HFF-Myc (cell line): Measurements from ENCODE around the gene EIF4G3.
A peak's percentile ranks its signal among the peaks of the same experiment; 100 is the strongest.
"Not testable (repeated sequence)": the region's sequence is repeated elsewhere in the genome, so short reads cannot be mapped to it uniquely, and the experiment has no call there.

ENCODE experiments used
- DNase-seq: peaks from one replicate; pipeline ENCODE4 v3.0.0-alpha.2; 2011; ENCODE audit warnings: low read depth; ENCODE audit errors: extremely low read depth
- H3K4me3 ChIP-seq: replicated peaks from 2 replicates; pipeline ENCODE4 v1.5.1; 2011; ENCODE audit warnings: low read depth, mild to moderate bottlenecking, control low read depth, low read length
- TF ChIP-seq, protein P1 (sequence below): IDR thresholded peaks from 2 replicates; pipeline ENCODE4 v1.5.1; 2012; ENCODE audit warnings: mild to moderate bottlenecking, low read depth, low read length, control low read depth; ENCODE audit errors: missing control alignments

Gene EIF4G3

DNA sequence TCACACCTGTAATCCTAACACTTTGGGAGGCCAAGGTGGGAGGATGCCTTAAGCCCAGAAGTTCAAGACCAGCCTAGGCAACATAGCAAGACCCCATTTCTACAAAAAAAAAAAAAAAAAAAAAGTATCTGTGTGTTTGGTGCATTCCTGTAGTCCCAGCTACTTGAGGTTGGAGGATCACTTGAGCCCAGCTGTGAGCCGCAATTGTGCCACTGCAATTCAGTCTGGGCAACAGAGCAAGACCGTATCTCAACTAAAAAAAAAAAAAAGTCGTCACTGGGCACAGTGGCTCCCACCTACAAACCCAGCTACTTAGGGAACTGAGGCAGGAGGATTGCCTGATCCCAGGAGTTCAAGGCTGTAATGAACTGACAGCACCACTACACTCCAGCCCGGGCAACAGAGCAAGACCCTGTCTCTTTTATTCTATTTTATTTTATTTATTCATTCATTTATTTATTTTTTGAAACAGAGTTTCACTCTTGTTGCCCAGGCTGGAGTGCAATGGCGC lies 8.6 kb upstream of the EIF4G3 start:
- H3K4me3 ChIP-seq: no peak overlapping the region
- TF ChIP-seq, protein P1, sequence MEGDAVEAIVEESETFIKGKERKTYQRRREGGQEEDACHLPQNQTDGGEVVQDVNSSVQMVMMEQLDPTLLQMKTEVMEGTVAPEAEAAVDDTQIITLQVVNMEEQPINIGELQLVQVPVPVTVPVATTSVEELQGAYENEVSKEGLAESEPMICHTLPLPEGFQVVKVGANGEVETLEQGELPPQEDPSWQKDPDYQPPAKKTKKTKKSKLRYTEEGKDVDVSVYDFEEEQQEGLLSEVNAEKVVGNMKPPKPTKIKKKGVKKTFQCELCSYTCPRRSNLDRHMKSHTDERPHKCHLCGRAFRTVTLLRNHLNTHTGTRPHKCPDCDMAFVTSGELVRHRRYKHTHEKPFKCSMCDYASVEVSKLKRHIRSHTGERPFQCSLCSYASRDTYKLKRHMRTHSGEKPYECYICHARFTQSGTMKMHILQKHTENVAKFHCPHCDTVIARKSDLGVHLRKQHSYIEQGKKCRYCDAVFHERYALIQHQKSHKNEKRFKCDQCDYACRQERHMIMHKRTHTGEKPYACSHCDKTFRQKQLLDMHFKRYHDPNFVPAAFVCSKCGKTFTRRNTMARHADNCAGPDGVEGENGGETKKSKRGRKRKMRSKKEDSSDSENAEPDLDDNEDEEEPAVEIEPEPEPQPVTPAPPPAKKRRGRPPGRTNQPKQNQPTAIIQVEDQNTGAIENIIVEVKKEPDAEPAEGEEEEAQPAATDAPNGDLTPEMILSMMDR: no peak
- no peak for DNase-seq

DNA sequence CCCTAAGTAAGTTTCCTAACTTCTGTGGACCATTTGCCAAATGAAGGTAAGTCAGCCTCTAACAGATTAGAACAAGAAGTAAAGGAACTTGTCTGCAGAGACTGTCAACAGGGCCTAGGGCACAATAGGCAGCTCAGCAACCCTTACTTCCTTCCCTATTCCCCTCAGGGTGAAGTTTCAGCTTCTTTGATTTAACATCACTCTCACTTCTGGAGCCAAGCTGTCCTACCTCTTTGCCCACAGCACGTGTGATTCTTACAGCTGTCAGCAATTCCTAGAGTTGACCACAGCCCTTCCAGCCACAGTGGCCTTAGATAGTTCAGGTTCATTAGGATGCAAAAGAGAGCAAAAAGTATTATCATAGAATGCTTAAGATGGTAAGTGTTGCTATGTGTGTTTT lies 7.6 kb upstream of the EIF4G3 start:
- no peak for DNase-seq
- TF ChIP-seq, protein P1: no peak
- no peak overlapping the region for H3K4me3 ChIP-seq

DNA sequence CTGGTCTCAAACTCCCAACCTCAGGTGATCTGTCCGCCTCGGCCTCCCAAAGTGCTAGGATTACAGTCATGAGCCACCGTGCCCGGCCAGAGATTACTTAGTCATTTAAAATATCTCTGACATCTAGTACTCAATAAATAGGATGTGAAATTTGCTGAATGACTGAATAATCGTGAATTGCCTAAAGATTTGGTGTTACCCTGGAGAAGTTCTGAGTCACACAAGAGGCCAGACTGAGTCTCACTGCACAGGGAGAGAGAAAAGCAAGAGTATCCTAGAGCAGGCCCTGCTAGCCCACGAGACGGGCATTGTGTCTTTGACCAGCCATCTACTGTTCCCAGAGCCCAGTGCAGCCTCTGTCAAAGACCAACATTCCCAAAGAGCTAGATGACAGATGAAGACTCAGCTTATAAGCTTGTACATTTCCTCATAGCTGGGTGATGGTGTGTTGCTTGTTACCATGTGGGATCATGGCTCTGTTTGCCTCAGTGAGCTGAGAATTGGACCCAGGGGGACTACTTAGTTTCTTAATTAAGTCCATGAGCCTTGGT lies 5.6 kb upstream of the EIF4G3 start:
- TF ChIP-seq, protein P1: no peak
- DNase-seq: no peak

DNA sequence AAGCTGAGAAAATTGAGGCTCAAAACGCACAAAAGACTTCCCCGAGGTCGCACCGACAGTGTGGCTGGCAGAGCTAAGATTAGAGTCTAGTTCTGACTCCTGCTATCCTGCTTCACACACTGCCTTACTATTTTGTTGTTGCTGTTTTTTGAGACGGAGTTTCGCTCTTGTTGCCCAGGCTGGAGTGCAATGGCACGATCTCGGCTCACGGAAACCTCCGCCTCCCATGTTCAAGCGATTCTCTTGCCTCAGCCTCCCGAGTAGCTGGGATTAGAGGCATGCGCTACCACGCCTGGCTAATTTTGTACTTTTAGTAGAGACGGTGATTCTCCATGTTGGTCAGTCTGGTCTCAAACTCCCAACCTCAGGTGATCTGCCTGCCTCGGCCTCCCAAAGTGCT lies 1.6 kb upstream of the EIF4G3 start:
- DNase-seq, H3K4me3 ChIP-seq: not testable (repeated sequence)

More for the DNA sequence above, 5.6 kb upstream of the EIF4G3 start:
- no peak overlapping the region for H3K4me3 ChIP-seq

DNA sequence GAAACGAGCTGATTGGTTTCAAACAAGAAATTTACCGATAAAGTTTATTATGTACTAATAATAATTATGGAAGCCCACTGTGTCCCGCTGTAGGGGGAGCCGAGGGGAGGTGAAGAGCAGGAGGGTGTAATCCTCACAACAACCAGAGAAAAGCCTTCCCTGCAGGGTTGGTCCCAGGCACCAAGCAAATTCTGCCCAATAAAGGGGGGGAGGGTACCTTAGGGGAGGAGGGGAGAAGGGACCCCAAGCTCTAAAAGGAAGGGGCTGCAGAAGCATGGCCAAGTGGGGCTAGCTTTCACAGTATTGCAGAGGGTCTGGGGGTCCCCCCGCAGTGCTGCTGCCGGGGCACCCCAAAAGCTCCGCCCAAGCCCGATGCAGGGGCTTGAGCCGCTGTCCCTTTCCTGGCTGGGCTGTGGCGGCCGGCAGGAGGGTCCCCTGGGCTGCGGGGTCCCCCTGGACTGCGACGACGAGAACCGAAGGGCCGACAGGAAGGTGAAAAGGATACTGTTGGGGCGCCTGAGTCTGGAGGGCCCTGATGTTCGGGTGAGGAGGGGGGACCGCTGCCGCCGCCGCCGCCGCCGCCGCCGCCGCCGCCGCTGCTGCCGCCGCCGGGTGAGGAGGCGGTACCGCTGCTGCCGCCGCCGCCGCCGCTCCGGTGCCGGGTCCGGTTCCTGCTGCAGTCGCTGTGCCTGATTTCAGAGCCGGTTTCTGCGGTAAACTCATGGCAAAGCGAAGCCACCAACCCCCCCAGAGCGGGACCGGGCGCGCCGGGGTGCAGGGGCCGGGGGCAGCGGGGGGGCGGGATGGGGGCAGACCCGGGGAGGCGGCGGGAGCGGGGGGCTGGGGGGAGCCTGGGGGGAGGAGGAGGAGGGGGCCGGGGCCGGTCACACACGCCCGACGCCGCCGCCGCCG lies 771 bp downstream of the EIF4G3 start:
- peak overlapping the region; percentile 98 for H3K4me3 ChIP-seq
- TF ChIP-seq, protein P1: no peak
- DNase-seq: no peak

DNA sequence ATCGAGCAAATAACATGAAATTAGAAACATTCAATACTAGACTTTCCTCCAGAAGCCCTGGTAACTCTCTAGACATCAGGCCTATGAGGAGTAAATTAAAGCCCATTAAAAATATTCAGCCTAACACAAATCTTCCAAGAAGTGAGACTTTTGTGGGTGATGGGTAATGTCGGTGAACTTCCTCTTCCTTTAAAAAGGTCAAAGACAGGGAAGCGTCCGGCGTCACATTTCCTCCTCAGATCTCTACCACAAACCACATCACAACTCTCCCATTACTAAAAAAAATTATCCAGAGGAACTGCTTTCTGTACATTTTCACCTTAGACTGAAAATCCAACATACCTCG lies 1.4 kb downstream of the EIF4G3 start:
- H3K4me3 ChIP-seq: peak overlapping the region; percentile 98
- TF ChIP-seq, protein P1: no peak
- DNase-seq: no peak

DNA sequence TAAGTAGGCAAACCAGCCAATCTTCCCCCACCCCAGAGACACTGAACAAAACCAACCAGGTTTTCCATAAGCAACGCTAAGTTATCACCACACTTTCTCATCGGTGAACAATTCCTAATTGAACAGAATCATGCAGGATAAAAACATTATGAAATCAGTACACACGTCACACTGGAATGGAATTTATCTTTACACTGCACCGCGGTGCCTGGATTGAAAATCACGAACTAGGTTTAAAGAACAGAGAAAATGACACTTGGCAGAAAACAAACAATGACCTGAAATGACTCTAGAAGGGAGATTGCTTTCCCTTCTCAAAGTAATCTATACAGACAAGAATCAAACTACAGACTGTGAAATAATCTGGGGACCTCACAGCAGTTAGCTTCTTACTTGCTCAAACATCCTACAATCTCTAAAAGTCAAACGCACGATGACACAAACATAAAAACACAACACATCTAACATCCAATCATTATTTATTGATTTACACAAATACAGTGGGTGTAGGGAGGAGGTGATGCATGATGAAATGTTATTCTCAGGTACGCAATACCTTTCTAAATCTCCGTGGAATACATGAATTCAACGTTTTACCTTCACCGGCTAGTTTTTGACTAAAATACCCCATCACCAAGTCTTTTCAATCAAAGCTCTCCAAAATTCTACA lies 1.9 kb downstream of the EIF4G3 start:
- DNase-seq: no peak
- peak overlapping the region; percentile 98 for H3K4me3 ChIP-seq
- TF ChIP-seq, protein P1: no peak
